GM23338 (cell line): ENCODE measurements around the gene HSD17B1. TPM values are rescaled to one million over a fixed set of nuclear protein-coding genes. Genes with fewer than 3 reads are reported as not detected.

Source experiments
- ATAC-seq: fragments of 200-7000 bp; cut with Tn5 transposase; 3 replicates; pipeline ENCODE4 v1.9.1; 2020
- DNase-seq: peaks from one replicate; pipeline ENCODE4 v3.0.0-alpha.2; 2015; ENCODE audit warnings: low spot score
- H2AFZ ChIP-seq: fragments of 200-600 bp; sonication (generic); 2 replicates; pipeline ENCODE4 v1.8.0; 2016; ENCODE audit warnings: antibody characterized with exemption, mild to moderate bottlenecking, moderate library complexity
- H3F3A ChIP-seq: fragments of 200-600 bp; sonication (generic); replicated peaks from 2 replicates; pipeline ENCODE4 v1.8.0; 2017; ENCODE audit warnings: antibody characterized with exemption, mixed run types, low read depth
- H3K27ac ChIP-seq: fragments of 200-600 bp; sonication (generic); 2 replicates; pipeline ENCODE4 v1.6.1; 2016; ENCODE audit warnings: low read depth
- H3K27me3 ChIP-seq: fragments of 200-600 bp; sonication (generic); 2 replicates; pipeline ENCODE4 v1.8.0; 2016; ENCODE audit warnings: mild to moderate bottlenecking, mixed run types, moderate library complexity; ENCODE audit not compliant: insufficient read depth
- H3K36me3 ChIP-seq: fragments of 200-600 bp; sonication (generic); 2 replicates; pipeline ENCODE4 v1.8.0; 2016; ENCODE audit warnings: mild to moderate bottlenecking; ENCODE audit not compliant: insufficient read depth
- H3K4me1 ChIP-seq: fragments of 200-600 bp; sonication (generic); 2 replicates; pipeline ENCODE4 v1.8.0; 2016; ENCODE audit warnings: mild to moderate bottlenecking, moderate library complexity; ENCODE audit not compliant: insufficient read depth
- H3K4me2 ChIP-seq: fragments of 200-600 bp; sonication (generic); 2 replicates; pipeline ENCODE4 v1.7.1; 2017; ENCODE audit warnings: mixed run types
- H3K4me3 ChIP-seq: fragments of 200-600 bp; sonication (generic); 2 replicates; pipeline ENCODE4 v1.6.1; 2016; ENCODE audit warnings: mixed run types
- H3K79me2 ChIP-seq: fragments of 200-600 bp; sonication (generic); replicated peaks from 2 replicates; pipeline ENCODE4 v1.8.0; 2017; ENCODE audit warnings: mild to moderate bottlenecking; ENCODE audit not compliant: insufficient read depth
- H3K9me2 ChIP-seq: fragments of 200-600 bp; sonication (generic); 2 replicates; pipeline ENCODE4 v1.8.0; 2017; ENCODE audit not compliant: insufficient read depth
- H4K20me1 ChIP-seq: fragments of 200-600 bp; sonication (generic); replicated peaks from 2 replicates; pipeline ENCODE4 v1.8.0; 2017; ENCODE audit warnings: mild to moderate bottlenecking; ENCODE audit not compliant: insufficient read depth
- H3K27ac Mint-ChIP-seq: 2 replicates; pipeline ENCODE4 v1.8.0; 2020; ENCODE audit warnings: inconsistent platforms, mild to moderate bottlenecking, moderate library complexity, mixed read lengths
- H3K27me3 Mint-ChIP-seq: 3 replicates; pipeline ENCODE4 v1.8.0; 2022; ENCODE audit warnings: low read depth, mild to moderate bottlenecking, moderate library complexity, mixed read lengths, inconsistent platforms; ENCODE audit not compliant: insufficient read depth, poor library complexity
- H3K36me3 Mint-ChIP-seq: 3 replicates; pipeline ENCODE4 v1.8.0; 2021; ENCODE audit warnings: low read depth, mild to moderate bottlenecking, inconsistent platforms, moderate library complexity, mixed read lengths
- H3K4me1 Mint-ChIP-seq: 3 replicates; pipeline ENCODE4 v1.8.0; 2020; ENCODE audit warnings: mild to moderate bottlenecking, inconsistent platforms, mixed read lengths
- H3K4me3 Mint-ChIP-seq: 3 replicates; pipeline ENCODE4 v1.8.0; 2021; ENCODE audit warnings: moderate library complexity, mild to moderate bottlenecking, inconsistent platforms, mixed read lengths
- H3K9me3 Mint-ChIP-seq: 3 replicates; pipeline ENCODE4 v1.8.0; 2020; ENCODE audit warnings: moderate library complexity, mild to moderate bottlenecking, inconsistent platforms, mixed read lengths
- CREB1 ChIP-seq: fragments of 250-450 bp; sonication (Bioruptor Pico); IDR thresholded peaks from 2 replicates; pipeline ENCODE4 v1.5.0; 2020; ENCODE audit warnings: low read depth, mild to moderate bottlenecking, moderate library complexity
- ETS1 ChIP-seq: IDR thresholded peaks from 2 replicates; pipeline ENCODE4 v1.6.1; 2016; ENCODE audit warnings: antibody characterized with exemption
- EZH2 ChIP-seq: fragments of 200-600 bp; sonication (generic); IDR thresholded peaks from one replicate; pipeline ENCODE4 v1.8.0; 2017; ENCODE audit warnings: antibody characterized with exemption, mild to moderate bottlenecking, low read depth; ENCODE audit not compliant: unreplicated experiment
- EZH2phosphoT487 ChIP-seq: fragments of 200-600 bp; sonication (generic); IDR thresholded peaks from one replicate; pipeline ENCODE4 v1.8.1; 2018; ENCODE audit warnings: antibody characterized with exemption; ENCODE audit not compliant: unreplicated experiment
- JUNB ChIP-seq: IDR thresholded peaks from one replicate; pipeline ENCODE4 v1.6.1; 2016; ENCODE audit warnings: antibody characterized with exemption; ENCODE audit not compliant: unreplicated experiment
- NANOG ChIP-seq: IDR thresholded peaks from 2 replicates; pipeline ENCODE4 v1.6.1; 2016; ENCODE audit warnings: antibody characterized with exemption, borderline replicate concordance
- POLR2AphosphoS5 ChIP-seq: IDR thresholded peaks from 2 replicates; pipeline ENCODE4 v1.6.1; 2016; ENCODE audit warnings: antibody characterized with exemption, low read depth
- REST ChIP-seq: IDR thresholded peaks from one replicate; pipeline ENCODE4 v1.6.1; 2018; ENCODE audit warnings: antibody characterized with exemption; ENCODE audit not compliant: unreplicated experiment
- STAT1 ChIP-seq: IDR thresholded peaks from one replicate; pipeline ENCODE4 v1.6.1; 2016; ENCODE audit warnings: antibody characterized with exemption; ENCODE audit not compliant: unreplicated experiment
- ZNF114 ChIP-seq: fragments of 250-450 bp; sonication (Bioruptor Pico); IDR thresholded peaks from 2 replicates; pipeline ENCODE4 v1.5.0; 2020; ENCODE audit warnings: mild to moderate bottlenecking, moderate library complexity
- ZNF331 ChIP-seq: fragments of 250-450 bp; sonication (Bioruptor Pico); IDR thresholded peaks from 2 replicates; pipeline ENCODE4 v1.5.0; 2020; ENCODE audit warnings: low read depth, mild to moderate bottlenecking, moderate library complexity
- polyA plus RNA-seq: library from polyadenylated mRNA; unstranded; fragments of >200 nt; fragmentation: Nextera tagmentation; extraction: Ambion mirVana; gene quantifications from 2 replicates; pipeline ENCODE4 v1.2.1, GENCODE V29; 2016
- total RNA-seq: library from RNA; depleted of rRNA; stranded (reverse); fragments of >200 nt; shearing (Covaris generic); gene quantifications from 2 replicates; pipeline ENCODE4 v1.2.3, GENCODE V29; 2014
- TF ChIP-seq, protein P1 (sequence below), 2 experiments: fragments of 200-600 bp in 1 of 2; sonication (generic) in 1 of 2; conservative IDR thresholded peaks; 2 replicates each; pipeline versions ENCODE4 v1.5.1 to v1.6.1; 2016 to 2017; ENCODE audit warnings: antibody characterized with exemption in 2 of 2, low read depth in 2 of 2, mild to moderate bottlenecking in 2 of 2, moderate library complexity in 1 of 2

The HSD17B1 gene
- total and polyA plus RNA-seq, 2 experiments from 2014 or later, result 0.97 to 1.7 TPM

DNA sequence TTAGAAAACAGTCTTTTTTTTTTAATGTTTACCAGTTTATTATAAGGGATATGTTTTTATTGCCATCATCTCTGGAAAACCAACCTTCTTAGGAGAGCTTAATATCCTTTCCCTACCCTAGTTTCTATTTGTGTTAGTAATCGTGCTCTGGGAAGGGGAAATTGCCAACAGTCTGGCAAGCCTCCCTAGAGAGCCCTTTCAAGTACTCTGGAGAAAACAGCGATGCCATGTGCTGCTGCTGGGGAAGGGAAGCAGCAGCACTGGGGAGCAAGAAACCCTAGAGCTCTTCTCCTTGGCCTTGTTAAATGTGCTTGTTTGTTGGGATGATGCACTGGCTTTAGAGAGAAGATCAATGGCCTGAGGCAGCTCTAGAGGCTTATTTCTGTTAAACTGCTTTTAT, 46.2 kb downstream of the HSD17B1 start (continued):
- TF ChIP-seq JUNB, result no peak
- TF ChIP-seq EZH2, result no peak
- TF ChIP-seq, protein P1, sequence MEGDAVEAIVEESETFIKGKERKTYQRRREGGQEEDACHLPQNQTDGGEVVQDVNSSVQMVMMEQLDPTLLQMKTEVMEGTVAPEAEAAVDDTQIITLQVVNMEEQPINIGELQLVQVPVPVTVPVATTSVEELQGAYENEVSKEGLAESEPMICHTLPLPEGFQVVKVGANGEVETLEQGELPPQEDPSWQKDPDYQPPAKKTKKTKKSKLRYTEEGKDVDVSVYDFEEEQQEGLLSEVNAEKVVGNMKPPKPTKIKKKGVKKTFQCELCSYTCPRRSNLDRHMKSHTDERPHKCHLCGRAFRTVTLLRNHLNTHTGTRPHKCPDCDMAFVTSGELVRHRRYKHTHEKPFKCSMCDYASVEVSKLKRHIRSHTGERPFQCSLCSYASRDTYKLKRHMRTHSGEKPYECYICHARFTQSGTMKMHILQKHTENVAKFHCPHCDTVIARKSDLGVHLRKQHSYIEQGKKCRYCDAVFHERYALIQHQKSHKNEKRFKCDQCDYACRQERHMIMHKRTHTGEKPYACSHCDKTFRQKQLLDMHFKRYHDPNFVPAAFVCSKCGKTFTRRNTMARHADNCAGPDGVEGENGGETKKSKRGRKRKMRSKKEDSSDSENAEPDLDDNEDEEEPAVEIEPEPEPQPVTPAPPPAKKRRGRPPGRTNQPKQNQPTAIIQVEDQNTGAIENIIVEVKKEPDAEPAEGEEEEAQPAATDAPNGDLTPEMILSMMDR (conservative IDR thresholded peaks at IDR 0.05; ENCODE audit: low read depth in 2 of 2), result no peak
- TF ChIP-seq ETS1, result no peak
- TF ChIP-seq NANOG, result no peak
- no peak for TF ChIP-seq ZNF331
- no peak for TF ChIP-seq STAT1
- TF ChIP-seq ZNF114 (CRISPR knock-in tag), result no peak

- Mint-ChIP-seq H3K27ac (no peak overlapping the region), H3K4me3 (no peak overlapping the region), H3K9me3 (no peaks in the 10 kb centered on the region), H3K36me3 (no peaks in the 10 kb centered on the region), H3K4me1 (peaks cover 6% of the 10 kb centered on the region; the same call in 2 of the 3 replicates), H3K27me3 (peaks cover 4% of the 10 kb centered on the region)
- Histone ChIP-seq H3K4me1 (peaks cover 9% of the 10 kb centered on the region), H3K79me2 (peaks cover 88% of the 10 kb centered on the region), H4K20me1 (peaks cover 45% of the 10 kb centered on the region), H3F3A (no peaks in the 10 kb centered on the region; the same call in 1 of the 2 replicates), H3K36me3 (no peaks in the 10 kb centered on the region), H2AFZ (no peak overlapping the region), H3K4me3 (no peak overlapping the region), H3K27ac (no peak overlapping the region), H3K4me2 (no peak overlapping the region), H3K27me3 (no peaks in the 10 kb centered on the region), H3K9me2 (no peaks in the 10 kb centered on the region)
- ATAC-seq (no peak), DNase-seq (no peak)
- TF ChIP-seq JUNB (no peak), STAT1 (no peak), ZNF114 (CRISPR knock-in tag) (no peak), EZH2 (no peak), ETS1 (no peak), EZH2phosphoT487 (no peak), REST (no peak), CREB1 (CRISPR knock-in tag) (no peak), POLR2AphosphoS5 (no peak), NANOG (no peak)
- TF ChIP-seq, protein P1 (conservative IDR thresholded peaks at IDR 0.05; ENCODE audit: low read depth in 2 of 2), result no peak
Measured at GRCh38 chr17:42603318-42603717, 50.6 kb downstream of the HSD17B1 start.
